ENCODE data around the gene KDM2B.

- TF ChIP-seq, protein P1, sequence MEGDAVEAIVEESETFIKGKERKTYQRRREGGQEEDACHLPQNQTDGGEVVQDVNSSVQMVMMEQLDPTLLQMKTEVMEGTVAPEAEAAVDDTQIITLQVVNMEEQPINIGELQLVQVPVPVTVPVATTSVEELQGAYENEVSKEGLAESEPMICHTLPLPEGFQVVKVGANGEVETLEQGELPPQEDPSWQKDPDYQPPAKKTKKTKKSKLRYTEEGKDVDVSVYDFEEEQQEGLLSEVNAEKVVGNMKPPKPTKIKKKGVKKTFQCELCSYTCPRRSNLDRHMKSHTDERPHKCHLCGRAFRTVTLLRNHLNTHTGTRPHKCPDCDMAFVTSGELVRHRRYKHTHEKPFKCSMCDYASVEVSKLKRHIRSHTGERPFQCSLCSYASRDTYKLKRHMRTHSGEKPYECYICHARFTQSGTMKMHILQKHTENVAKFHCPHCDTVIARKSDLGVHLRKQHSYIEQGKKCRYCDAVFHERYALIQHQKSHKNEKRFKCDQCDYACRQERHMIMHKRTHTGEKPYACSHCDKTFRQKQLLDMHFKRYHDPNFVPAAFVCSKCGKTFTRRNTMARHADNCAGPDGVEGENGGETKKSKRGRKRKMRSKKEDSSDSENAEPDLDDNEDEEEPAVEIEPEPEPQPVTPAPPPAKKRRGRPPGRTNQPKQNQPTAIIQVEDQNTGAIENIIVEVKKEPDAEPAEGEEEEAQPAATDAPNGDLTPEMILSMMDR (IDR thresholded peaks at IDR 0.05) = no peak
- TF ChIP-seq POLR2AphosphoS5 (IDR thresholded peaks at IDR 0.05) = peak; percentile 62
Measured at GRCh38 chr12:121536899-121537813, 43.7 kb downstream of the KDM2B start.

Data from prostate gland (tissue), 2 donors.